H1 (cell line): ENCODE data around the gene CXCR3. TPM values are rescaled to one million over a fixed set of nuclear protein-coding genes. Genes with fewer than 3 reads are reported as not detected.

Source experiments
- CTCF ChIA-PET: fragments of 300-600 bp; sonication (Branson Sonifier 250); formaldehyde crosslinking; loops from one replicate; lab custom pipeline; 2021; ENCODE audit not compliant: partially characterized antibody; lab: Charles Lee
- POLR2A ChIA-PET: fragments of 300-600 bp; sonication (Branson Sonifier 250); formaldehyde crosslinking; loops from one replicate; lab custom pipeline; 2021; ENCODE audit warnings: inconsistent platforms; ENCODE audit not compliant: partially characterized antibody; lab: Charles Lee
- DNase-seq, 2 experiments: peaks; one replicate each; pipeline versions ENCODE4 v3.0.0 to v3.0.0-alpha.2; 2010 to 2022; ENCODE audit warnings: low spot score in 2 of 2, low read depth in 1 of 2, mixed read lengths in 1 of 2
- FAIRE-seq: peaks from 2 replicates; lab custom pipeline; 2011; peaks lifted over from hg19 to GRCh38; lab: Jason Lieb, UNC
- H2AFZ ChIP-seq: 2 replicates; pipeline ENCODE4 v1.8.1; 2012; ENCODE audit warnings: low read length, inconsistent platforms
- H2AK5ac ChIP-seq: 2 replicates; pipeline ENCODE4 v1.6.1; 2013; ENCODE audit warnings: low read depth, low read length
- H2BK120ac ChIP-seq: replicated peaks from 2 replicates; pipeline ENCODE3; 2013; ENCODE audit warnings: low read depth, low read length, inconsistent platforms
- H2BK12ac ChIP-seq: 2 replicates; pipeline ENCODE4 v1.6.1; 2013; ENCODE audit warnings: low read depth, low read length
- H2BK15ac ChIP-seq: 2 replicates; pipeline ENCODE4 v1.6.1; 2013; ENCODE audit warnings: low read length
- H2BK20ac ChIP-seq: 2 replicates; pipeline ENCODE4 v1.6.1; 2013; ENCODE audit warnings: low read length
- H2BK5ac ChIP-seq: 2 replicates; pipeline ENCODE4 v1.6.1; 2013; ENCODE audit warnings: low read depth, low read length
- H3K14ac ChIP-seq: 2 replicates; pipeline ENCODE4 v1.6.1; 2013; ENCODE audit warnings: inconsistent platforms; ENCODE audit not compliant: insufficient read length
- H3K18ac ChIP-seq: 2 replicates; pipeline ENCODE4 v1.6.1; 2013; ENCODE audit warnings: low read length; ENCODE audit errors: extremely low read depth
- H3K23ac ChIP-seq: 2 replicates; pipeline ENCODE4 v1.6.1; 2013; ENCODE audit warnings: inconsistent platforms; ENCODE audit not compliant: insufficient read length
- H3K23me2 ChIP-seq: 2 replicates; pipeline ENCODE4 v1.6.1; 2013; ENCODE audit warnings: low read depth, low read length
- H3K27ac ChIP-seq: 2 replicates; pipeline ENCODE4 v1.6.1; 2011; ENCODE audit warnings: low read depth, low read length, inconsistent platforms
- H3K27me3 ChIP-seq, 4 experiments: replicated peaks in 1 of 4; 1 replicate in 1 of 4; 2 replicates in 3 of 4; pipeline versions ENCODE4 v1.6.1 to v1.8.1; 2011 to 2013; ENCODE audit warnings: low read length in 3 of 4, mild to moderate bottlenecking in 3 of 4, inconsistent platforms in 2 of 4, mixed read lengths in 2 of 4, moderate library complexity in 1 of 4; ENCODE audit not compliant: control insufficient read depth in 3 of 4, insufficient read depth in 3 of 4; ENCODE audit errors: extremely low read depth in 1 of 4
- H3K36me3 ChIP-seq, 4 experiments: 2 replicates each; pipeline versions ENCODE4 v1.6.1 to v1.8.1; 2011 to 2013; ENCODE audit warnings: mild to moderate bottlenecking in 4 of 4, low read length in 3 of 4, moderate library complexity in 2 of 4, control low read depth in 1 of 4, inconsistent platforms in 1 of 4; ENCODE audit not compliant: insufficient read depth in 4 of 4, control insufficient read depth in 2 of 4
- H3K4ac ChIP-seq: replicated peaks from 2 replicates; pipeline ENCODE3; 2013; ENCODE audit warnings: low read length, low read depth, mixed read lengths, inconsistent platforms; ENCODE audit not compliant: insufficient read length
- H3K4me1 ChIP-seq, 4 experiments: replicated peaks in 1 of 4; 1 replicate in 1 of 4; 2 replicates in 3 of 4; pipeline versions ENCODE4 v1.6.1 to v1.8.1; 2011 to 2013; ENCODE audit warnings: low read length in 3 of 4, inconsistent platforms in 2 of 4, mixed read lengths in 1 of 4; ENCODE audit not compliant: insufficient read depth in 4 of 4, control insufficient read depth in 3 of 4
- H3K4me2 ChIP-seq, 2 experiments: 2 replicates each; pipeline versions ENCODE4 v1.6.1 to v1.8.1; 2011 to 2013; ENCODE audit warnings: low read depth in 2 of 2, low read length in 2 of 2, control low read depth in 1 of 2, inconsistent platforms in 1 of 2, mild to moderate bottlenecking in 1 of 2; ENCODE audit not compliant: insufficient read depth in 1 of 2
- H3K4me3 ChIP-seq, 4 experiments: fragments of 200-600, 300-600 bp in 1 of 4; sonication (generic), shearing (Covaris generic), sonication (Bioruptor Twin) in 1 of 4; 2 replicates each; pipeline versions ENCODE4 v1.5.1 to v1.8.1; 2011 to 2016; ENCODE audit warnings: low read length in 4 of 4, low read depth in 3 of 4, control low read depth in 2 of 4, inconsistent platforms in 2 of 4, mild to moderate bottlenecking in 2 of 4, mixed read lengths in 1 of 4, moderate library complexity in 1 of 4; ENCODE audit not compliant: insufficient read depth in 2 of 4; ENCODE audit errors: extremely low read depth in 1 of 4
- H3K56ac ChIP-seq: replicated peaks from 2 replicates; pipeline ENCODE3; 2013; ENCODE audit warnings: low read depth, mild to moderate bottlenecking, mixed read lengths, low read length, inconsistent platforms; ENCODE audit not compliant: insufficient read length
- H3K79me1 ChIP-seq: 2 replicates; pipeline ENCODE4 v1.6.1; 2013; ENCODE audit warnings: low read depth, low read length, control low read depth
- H3K79me2 ChIP-seq, 2 experiments: 2 replicates each; pipeline versions ENCODE4 v1.6.1 to v1.8.1; 2012 to 2013; ENCODE audit warnings: low read length in 2 of 2, mild to moderate bottlenecking in 2 of 2, inconsistent platforms in 1 of 2; ENCODE audit not compliant: insufficient read depth in 2 of 2, control insufficient read depth in 1 of 2
- H3K9ac ChIP-seq, 4 experiments: replicated peaks in 1 of 4; 1 replicate in 1 of 4; 2 replicates in 3 of 4; pipeline versions ENCODE4 v1.6.1 to v1.8.1; 2011 to 2013; ENCODE audit warnings: low read depth in 3 of 4, low read length in 3 of 4, control low read depth in 2 of 4, mild to moderate bottlenecking in 2 of 4, moderate library complexity in 2 of 4, inconsistent platforms in 1 of 4; ENCODE audit errors: extremely low read depth in 1 of 4
- H3K9me3 ChIP-seq, 2 experiments: 2 replicates each; pipeline versions ENCODE4 v1.6.1 to v1.8.1; 2012 to 2013; ENCODE audit warnings: mild to moderate bottlenecking in 2 of 2, moderate library complexity in 2 of 2, control low read depth in 1 of 2, inconsistent platforms in 1 of 2, low read depth in 1 of 2, low read length in 1 of 2, mixed read lengths in 1 of 2; ENCODE audit not compliant: insufficient read depth in 2 of 2
- H4K20me1 ChIP-seq, 2 experiments: replicated peaks in 1 of 2; 2 replicates each; pipeline versions ENCODE3 to v1.8.1; 2011 to 2013; ENCODE audit warnings: inconsistent platforms in 2 of 2, low read length in 2 of 2, mild to moderate bottlenecking in 1 of 2; ENCODE audit not compliant: insufficient read depth in 2 of 2, control insufficient read depth in 1 of 2
- H4K5ac ChIP-seq: 2 replicates; pipeline ENCODE4 v1.6.1; 2013; ENCODE audit warnings: low read length, low read depth, mixed read lengths, inconsistent platforms; ENCODE audit not compliant: insufficient read length
- H4K8ac ChIP-seq: 2 replicates; pipeline ENCODE4 v1.8.0; 2013; ENCODE audit warnings: mild to moderate bottlenecking, moderate library complexity, low read length, inconsistent platforms; ENCODE audit not compliant: insufficient read depth; ENCODE audit errors: extremely low read depth
- H4K91ac ChIP-seq: replicated peaks from 2 replicates; pipeline ENCODE3; 2013; ENCODE audit warnings: low read length, mixed read lengths, inconsistent platforms; ENCODE audit not compliant: insufficient read length
- CBX5 ChIP-seq: fragments of 300-800, 300-1000 bp; sonication (generic); IDR thresholded peaks from 2 replicates; pipeline ENCODE4 v1.7.1; 2016; ENCODE audit warnings: antibody characterized with exemption, low read length, low read depth
- CHD1 ChIP-seq: IDR thresholded peaks from 2 replicates; pipeline ENCODE4 v1.6.1; 2012; ENCODE audit warnings: low read depth, low read length, improper control_type of control experiment
- CTCF ChIP-seq, 3 experiments: IDR thresholded peaks; 1 replicate in 2 of 3; 2 replicates in 1 of 3; pipeline versions ENCODE4 v1.5.1 to v1.6.1; 2011; ENCODE audit warnings: low read length in 3 of 3, mild to moderate bottlenecking in 3 of 3, inconsistent platforms in 2 of 3, low read depth in 1 of 3, moderate library complexity in 1 of 3; ENCODE audit not compliant: insufficient read depth in 1 of 3; ENCODE audit errors: control extremely low read depth in 1 of 3
- EZH2 ChIP-seq: fragments of 200-600 bp; sonication (generic); IDR thresholded peaks from 2 replicates; pipeline ENCODE4 v1.7.1; 2012; ENCODE audit warnings: low read depth, mild to moderate bottlenecking, moderate library complexity, low read length, inconsistent platforms; ENCODE audit not compliant: severe bottlenecking
- FOSL1 ChIP-seq: IDR thresholded peaks from 2 replicates; pipeline ENCODE4 v1.6.1; 2011; ENCODE audit warnings: mild to moderate bottlenecking, low read depth, low read length, moderate library complexity; ENCODE audit not compliant: insufficient read depth
- HDAC2 ChIP-seq, 2 experiments: fragments of 300-600 bp in 1 of 2; sonication (generic) in 1 of 2; IDR thresholded peaks; 2 replicates each; pipeline ENCODE4 v1.6.1; 2011 to 2012; ENCODE audit warnings: low read depth in 2 of 2, low read length in 2 of 2, mild to moderate bottlenecking in 2 of 2, moderate library complexity in 2 of 2, borderline replicate concordance in 1 of 2, inconsistent platforms in 1 of 2
- POLR2AphosphoS5 ChIP-seq: IDR thresholded peaks from 2 replicates; pipeline ENCODE4 v1.6.1; 2011; ENCODE audit warnings: low read depth, low read length
- SIX5 ChIP-seq: IDR thresholded peaks from 2 replicates; pipeline ENCODE4 v1.6.1; 2011; ENCODE audit warnings: mild to moderate bottlenecking, low read depth, low read length
- WGBS, 2 experiments: shearing (Covaris generic) in 1 of 2; methylation state at CpG; one replicate each; pipeline versions ENCODE4 v1.1.6 to v1.1.7; 2013 to 2015; ENCODE audit warnings: low lambda C conversion rate in 2 of 2, mixed read lengths in 2 of 2, inconsistent platforms in 1 of 2, low coverage in 1 of 2, missing lambda C conversion rate in 1 of 2; ENCODE audit not compliant: insufficient replicate concordance in 2 of 2, insufficient coverage in 1 of 2, insufficient read length in 1 of 2; ENCODE audit errors: extremely low coverage in 1 of 2, missing lambda C conversion rate in 1 of 2; 5-methylcytosine and 5-hydroxymethylcytosine counted together
- polyA plus RNA-seq, 7 experiments: library from polyadenylated mRNA; depleted of rRNA in 3 of 7; stranded (reverse) in 5 of 7; unstranded in 2 of 7; fragments of >200 nt in 5 of 7; fragments of 200-250 nt in 2 of 7; gene quantifications; 1 replicate in 5 of 7; 2 replicates in 1 of 7; 4 replicates in 1 of 7; pipeline versions ENCODE4 v1.2.1 to v1.2.3, GENCODE V29; 2011 to 2013; ENCODE audit warnings: missing spikeins in 2 of 7, mixed read lengths in 2 of 7
- total RNA-seq: library from RNA; stranded (reverse); fragmentation: NEBNext Ultra II Directional; extraction: Animal tissue kit (Norgen Biotek cat#: 25700); gene quantifications from 2 replicates; pipeline ENCODE4 v1.2.1, GENCODE V29; 2021

Gene CXCR3
- total and polyA plus RNA-seq, 2 of the 8 experiments (the other 6 are each of a cell fraction or from before 2014, with no cell fraction given) = not detected

- H3K4me3 ChIP-seq = no peak overlapping the region
- no peak overlapping the region for H3K14ac ChIP-seq
- ChIA-PET POLR2A (no interaction called here), CTCF (no interaction called here)
- H3K23me2 ChIP-seq = no peaks in the 10 kb centered on the region
- H3K56ac ChIP-seq = no peak overlapping the region
- H2BK20ac ChIP-seq = no peak overlapping the region
- no peak overlapping the region for H3K4ac ChIP-seq
- no peak for FAIRE-seq
- H2BK12ac ChIP-seq = no peak overlapping the region
- H3K9me3 ChIP-seq = no peaks in the 10 kb centered on the region
- no peak overlapping the region for H4K91ac ChIP-seq
- no peaks in the 10 kb centered on the region for H3K79me2 ChIP-seq
- WGBS, 2 experiments = 100% methylated on average over 2 of the region's 2 CpGs; no CpG with 5 or more reads in 1 of the 2 experiments
- no peak overlapping the region for H2BK5ac ChIP-seq
- no peak overlapping the region for H2BK120ac ChIP-seq
- no peaks in the 10 kb centered on the region for H3K27me3 ChIP-seq
- H3K27ac ChIP-seq = no peak overlapping the region
- no peaks in the 10 kb centered on the region for H3K36me3 ChIP-seq
- H3K23ac ChIP-seq = no peak overlapping the region
- H4K8ac ChIP-seq = no peak overlapping the region
- H4K20me1 ChIP-seq = no peaks in the 10 kb centered on the region
- H4K5ac ChIP-seq = no peak overlapping the region
- H3K79me1 ChIP-seq = no peaks in the 10 kb centered on the region
- no peak overlapping the region for H3K4me2 ChIP-seq
- DNase-seq = no peak
- H2AFZ ChIP-seq = no peak overlapping the region
- TF ChIP-seq CHD1 = no peak
- no peak for TF ChIP-seq CBX5
- TF ChIP-seq SIX5 = no peak
- TF ChIP-seq HDAC2 (IDR thresholded peaks at IDR 0.05; ENCODE audit: borderline replicate concordance in 1 of 2, low read depth in 2 of 2, low read length in 2 of 2) = no peak
- no peak for TF ChIP-seq FOSL1
- no peak for TF ChIP-seq CTCF (IDR thresholded peaks at IDR 0.05; ENCODE audit: control extremely low read depth in 1 of 3, insufficient read depth in 1 of 3, low read depth in 1 of 3, low read length in 3 of 3)
- TF ChIP-seq EZH2 = no peak
- no peak for TF ChIP-seq POLR2AphosphoS5
- H3K9ac ChIP-seq = no peak overlapping the region
- no peak overlapping the region for H2AK5ac ChIP-seq
- no peak overlapping the region for H3K18ac ChIP-seq
- no peaks in the 10 kb centered on the region for H3K4me1 ChIP-seq
- H2BK15ac ChIP-seq = no peak overlapping the region
These were observed 11.2 kb upstream of the CXCR3 start for GRCh38 chrX:71629467-71629866.
